ENCODE data around the gene SNCA.

Gene SNCA

GRCh38 chr4:89725268-89725667 is 111.7 kb downstream of the SNCA start:
- CTCF ChIA-PET, result no interaction called here
- no peak overlapping the region for H3K27ac ChIP-seq (ENCODE audit: extremely low read depth, low read depth, low read length)
- TF ChIP-seq ZFHX2 (tag by site-specific recombination; conservative IDR thresholded peaks at IDR 0.05), result no peak
- TF ChIP-seq, protein P1, sequence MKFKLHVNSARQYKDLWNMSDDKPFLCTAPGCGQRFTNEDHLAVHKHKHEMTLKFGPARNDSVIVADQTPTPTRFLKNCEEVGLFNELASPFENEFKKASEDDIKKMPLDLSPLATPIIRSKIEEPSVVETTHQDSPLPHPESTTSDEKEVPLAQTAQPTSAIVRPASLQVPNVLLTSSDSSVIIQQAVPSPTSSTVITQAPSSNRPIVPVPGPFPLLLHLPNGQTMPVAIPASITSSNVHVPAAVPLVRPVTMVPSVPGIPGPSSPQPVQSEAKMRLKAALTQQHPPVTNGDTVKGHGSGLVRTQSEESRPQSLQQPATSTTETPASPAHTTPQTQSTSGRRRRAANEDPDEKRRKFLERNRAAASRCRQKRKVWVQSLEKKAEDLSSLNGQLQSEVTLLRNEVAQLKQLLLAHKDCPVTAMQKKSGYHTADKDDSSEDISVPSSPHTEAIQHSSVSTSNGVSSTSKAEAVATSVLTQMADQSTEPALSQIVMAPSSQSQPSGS (tag by site-specific recombination; IDR thresholded peaks at IDR 0.05; ENCODE audit: low read depth), result no peak
- no peak for TF ChIP-seq ZNF394 (tag by site-specific recombination; IDR thresholded peaks at IDR 0.05; ENCODE audit: borderline replicate concordance)
- TF ChIP-seq ZNF596 (tag by site-specific recombination; IDR thresholded peaks at IDR 0.05), result 0 out of 2 replicates have a peak, but pooled peaks have one; percentile 16
- H3K4me3 ChIP-seq (ENCODE audit: low read depth, low read length), result no peak overlapping the region
- POLR2A ChIA-PET, result no interaction called here
- peaks cover 0 to 4% of the 10 kb centered on the region in 2 experiments; a peak in 1 of 3 replicates for H3K36me3 ChIP-seq (ENCODE audit: control insufficient read depth in 2 of 2, insufficient read depth in 1 of 2, low read length in 2 of 2)
- H3K4me1 ChIP-seq (ENCODE audit: control insufficient read depth, insufficient read depth, low read length), result 0 out of 2 replicates have a peak, but pooled peaks cover 2% of the 10 kb centered on the region
- no peaks in the 10 kb centered on the region for H3K9me3 ChIP-seq (ENCODE audit: control insufficient read depth, insufficient read depth, low read depth, low read length)

DNA sequence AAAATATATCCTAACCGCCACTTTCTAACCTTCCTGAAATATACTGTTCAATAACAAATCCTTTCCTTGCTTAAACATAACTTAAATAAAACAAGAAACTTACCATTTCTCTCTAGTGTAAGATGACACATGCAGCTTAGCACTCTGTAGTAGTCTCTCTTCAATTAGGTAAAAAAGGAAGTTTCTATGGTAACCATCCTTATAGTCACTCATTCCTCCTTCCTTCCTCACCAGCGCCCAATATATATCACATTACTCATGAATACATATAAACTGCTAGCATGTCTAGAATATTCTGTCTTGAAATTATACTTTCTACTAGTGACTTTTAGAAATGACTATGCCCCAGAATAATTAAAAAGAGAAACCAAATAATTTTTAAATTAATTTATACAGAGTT is 112.2 kb downstream of the SNCA start:
- Histone ChIP-seq H3K9me3 (ENCODE audit: control insufficient read depth, insufficient read depth, low read depth, low read length) (no peaks in the 10 kb centered on the region), H3K27ac (ENCODE audit: extremely low read depth, low read depth, low read length) (no peak overlapping the region), H3K4me3 (ENCODE audit: low read depth, low read length) (no peak overlapping the region), H3K36me3 (ENCODE audit: control insufficient read depth in 2 of 2, insufficient read depth in 1 of 2, low read length in 2 of 2) (peaks cover 0 to 4% of the 10 kb centered on the region in 2 experiments; a peak in 1 of 3 replicates), H3K4me1 (ENCODE audit: control insufficient read depth, insufficient read depth, low read length) (0 out of 2 replicates have a peak, but pooled peaks cover 2% of the 10 kb centered on the region)
- ChIA-PET POLR2A (no interaction called here), CTCF (no interaction called here)
- TF ChIP-seq ZNF311 (tag by site-specific recombination; IDR thresholded peaks at IDR 0.05; ENCODE audit: borderline replicate concordance), result no peak
- TF ChIP-seq ZNF248 (tag by site-specific recombination; IDR thresholded peaks at IDR 0.05), result no peak
- TF ChIP-seq ZNF76 (tag by site-specific recombination; IDR thresholded peaks at IDR 0.05; ENCODE audit: borderline replicate concordance, low read depth), result no peak
- TF ChIP-seq, protein P2, sequence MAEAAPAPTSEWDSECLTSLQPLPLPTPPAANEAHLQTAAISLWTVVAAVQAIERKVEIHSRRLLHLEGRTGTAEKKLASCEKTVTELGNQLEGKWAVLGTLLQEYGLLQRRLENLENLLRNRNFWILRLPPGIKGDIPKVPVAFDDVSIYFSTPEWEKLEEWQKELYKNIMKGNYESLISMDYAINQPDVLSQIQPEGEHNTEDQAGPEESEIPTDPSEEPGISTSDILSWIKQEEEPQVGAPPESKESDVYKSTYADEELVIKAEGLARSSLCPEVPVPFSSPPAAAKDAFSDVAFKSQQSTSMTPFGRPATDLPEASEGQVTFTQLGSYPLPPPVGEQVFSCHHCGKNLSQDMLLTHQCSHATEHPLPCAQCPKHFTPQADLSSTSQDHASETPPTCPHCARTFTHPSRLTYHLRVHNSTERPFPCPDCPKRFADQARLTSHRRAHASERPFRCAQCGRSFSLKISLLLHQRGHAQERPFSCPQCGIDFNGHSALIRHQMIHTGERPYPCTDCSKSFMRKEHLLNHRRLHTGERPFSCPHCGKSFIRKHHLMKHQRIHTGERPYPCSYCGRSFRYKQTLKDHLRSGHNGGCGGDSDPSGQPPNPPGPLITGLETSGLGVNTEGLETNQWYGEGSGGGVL (tag by site-specific recombination; IDR thresholded peaks at IDR 0.05), result no peak
- TF ChIP-seq ZNF776 (tag by site-specific recombination; IDR thresholded peaks at IDR 0.05; ENCODE audit: borderline replicate concordance), result no peak
- TF ChIP-seq ZNF791 (tag by site-specific recombination; IDR thresholded peaks at IDR 0.05), result no peak
- no peak for TF ChIP-seq ZBTB7A (tag by site-specific recombination; IDR thresholded peaks at IDR 0.05; ENCODE audit: low read depth)
- TF ChIP-seq KLF16 (tag by site-specific recombination; IDR thresholded peaks at IDR 0.05), result no peak
- no peak for TF ChIP-seq ZNF426 (tag by site-specific recombination; IDR thresholded peaks at IDR 0.05)

DNA sequence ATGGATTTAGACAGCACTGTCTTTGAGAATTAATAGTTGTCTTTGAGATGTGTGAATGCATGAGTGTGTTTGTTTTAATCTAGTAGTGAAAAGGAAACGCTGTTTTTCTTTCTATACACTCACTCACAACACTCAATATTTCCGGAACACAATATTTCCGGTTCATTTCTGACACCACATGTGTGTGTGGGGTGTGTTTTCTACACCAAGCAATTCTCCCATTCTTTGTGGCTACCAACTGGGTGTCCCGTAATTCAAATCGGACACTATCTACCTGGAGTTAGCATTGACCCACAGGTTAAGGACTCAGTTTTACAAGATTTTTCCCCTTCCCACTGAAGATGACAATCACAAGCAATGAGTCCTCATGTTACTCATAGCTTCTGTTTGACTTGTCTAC is 113.9 kb downstream of the SNCA start:
- ChIA-PET POLR2A (no interaction called here), CTCF (no interaction called here)
- Histone ChIP-seq H3K4me3 (ENCODE audit: low read depth, low read length) (no peak overlapping the region), H3K27ac (ENCODE audit: extremely low read depth, low read depth, low read length) (no peak overlapping the region), H3K9me3 (ENCODE audit: control insufficient read depth, insufficient read depth, low read depth, low read length) (no peaks in the 10 kb centered on the region), H3K4me1 (ENCODE audit: control insufficient read depth, insufficient read depth, low read length) (0 out of 2 replicates have a peak, but pooled peaks cover 2% of the 10 kb centered on the region), H3K36me3 (ENCODE audit: control insufficient read depth in 2 of 2, insufficient read depth in 1 of 2, low read length in 2 of 2) (peaks cover 0 to 4% of the 10 kb centered on the region in 2 experiments; a peak in 1 of 3 replicates)
- TF ChIP-seq ZIC2 (tag by site-specific recombination; IDR thresholded peaks at IDR 0.05) (no peak), ZBTB17 (tag by site-specific recombination; IDR thresholded peaks at IDR 0.05) (no peak), SETDB1 (IDR thresholded peaks at IDR 0.05; ENCODE audit: insufficient read length, low read length) (no peak), KLF7 (tag by site-specific recombination; IDR thresholded peaks at IDR 0.05; ENCODE audit: borderline replicate concordance) (no peak), BCL11A (tag by site-specific recombination; IDR thresholded peaks at IDR 0.05; ENCODE audit: low read depth) (no peak)

Data from HEK293 (cell line).